ENCODE results near the gene PEX11G.

GRCh38 chr19:7533281-7533885 is 44.5 kb upstream of the PEX11G start:
- TF ChIP-seq POLR2AphosphoS5 (IDR thresholded peaks at IDR 0.05) (no peak), POLR2A (IDR thresholded peaks at IDR 0.05) (no peak)
